NCI-H774 (cell line): ENCODE results near the gene PRKAG1.

ENCODE experiments used
- DNase-seq: peaks from one replicate; lab custom pipeline; 2025; lab: John Stamatoyannopoulos, UW

Gene PRKAG1

DNA sequence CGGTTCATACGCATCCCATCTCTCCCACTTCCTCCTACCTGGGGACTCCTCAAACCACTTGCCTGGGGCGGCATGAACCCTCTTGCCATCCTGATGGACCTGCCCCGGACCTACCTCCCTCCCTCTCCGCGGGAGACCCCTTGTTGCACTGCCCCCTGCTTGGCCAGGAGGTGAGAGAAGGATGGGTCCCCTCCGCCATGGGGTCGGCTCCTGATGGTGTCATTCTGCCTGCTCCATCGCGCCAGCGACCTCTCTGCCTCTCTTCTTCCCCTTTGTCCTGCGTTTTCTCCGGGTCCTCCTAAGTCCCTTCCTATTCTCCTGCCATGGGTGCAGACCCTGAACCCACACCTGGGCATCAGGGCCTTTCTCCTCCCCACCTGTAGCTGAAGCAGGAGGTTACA is 36.8 kb downstream of the PRKAG1 start:
- no peak for DNase-seq

DNA sequence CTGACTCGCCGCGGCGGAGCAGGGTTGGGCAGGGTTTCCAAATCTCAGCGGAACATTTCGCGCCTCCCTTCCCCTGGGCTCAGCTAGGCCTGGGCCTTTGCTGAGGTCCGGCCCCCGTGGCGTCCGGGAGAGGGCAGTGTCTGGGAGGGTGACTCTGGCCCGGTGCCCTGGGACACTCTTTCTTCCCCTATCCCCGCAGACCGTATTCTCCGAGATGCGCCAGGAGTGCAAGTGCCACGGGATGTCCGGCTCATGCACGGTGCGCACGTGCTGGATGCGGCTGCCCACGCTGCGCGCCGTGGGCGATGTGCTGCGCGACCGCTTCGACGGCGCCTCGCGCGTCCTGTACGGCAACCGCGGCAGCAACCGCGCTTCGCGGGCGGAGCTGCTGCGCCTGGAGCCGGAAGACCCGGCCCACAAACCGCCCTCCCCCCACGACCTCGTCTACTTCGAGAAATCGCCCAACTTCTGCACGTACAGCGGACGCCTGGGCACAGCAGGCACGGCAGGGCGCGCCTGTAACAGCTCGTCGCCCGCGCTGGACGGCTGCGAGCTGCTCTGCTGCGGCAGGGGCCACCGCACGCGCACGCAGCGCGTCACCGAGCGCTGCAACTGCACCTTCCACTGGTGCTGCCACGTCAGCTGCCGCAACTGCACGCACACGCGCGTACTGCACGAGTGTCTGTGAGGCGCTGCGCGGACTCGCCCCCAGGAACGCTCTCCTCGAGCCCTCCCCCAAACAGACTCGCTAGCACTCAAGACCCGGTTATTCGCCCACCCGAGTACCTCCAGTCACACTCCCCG is 37.4 kb downstream of the PRKAG1 start:
- no peak for DNase-seq

DNA sequence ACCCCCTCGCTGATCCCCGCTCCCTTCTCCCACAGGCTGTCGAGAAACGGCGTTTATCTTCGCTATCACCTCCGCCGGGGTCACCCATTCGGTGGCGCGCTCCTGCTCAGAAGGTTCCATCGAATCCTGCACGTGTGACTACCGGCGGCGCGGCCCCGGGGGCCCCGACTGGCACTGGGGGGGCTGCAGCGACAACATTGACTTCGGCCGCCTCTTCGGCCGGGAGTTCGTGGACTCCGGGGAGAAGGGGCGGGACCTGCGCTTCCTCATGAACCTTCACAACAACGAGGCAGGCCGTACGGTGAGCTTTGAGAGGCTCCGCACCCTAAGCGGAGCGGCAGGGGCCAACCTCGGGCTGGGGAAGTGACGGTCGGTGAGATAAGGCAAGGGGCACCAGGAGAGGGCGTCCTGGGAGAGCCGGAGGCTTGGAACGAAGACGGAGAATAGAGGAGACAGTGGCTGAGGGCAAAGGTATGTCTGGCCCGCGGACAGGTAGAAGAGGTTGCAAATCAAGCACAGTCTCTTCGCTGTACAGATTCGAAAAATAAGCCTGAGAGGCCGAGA is 38.1 kb downstream of the PRKAG1 start:
- no peak for DNase-seq

DNA sequence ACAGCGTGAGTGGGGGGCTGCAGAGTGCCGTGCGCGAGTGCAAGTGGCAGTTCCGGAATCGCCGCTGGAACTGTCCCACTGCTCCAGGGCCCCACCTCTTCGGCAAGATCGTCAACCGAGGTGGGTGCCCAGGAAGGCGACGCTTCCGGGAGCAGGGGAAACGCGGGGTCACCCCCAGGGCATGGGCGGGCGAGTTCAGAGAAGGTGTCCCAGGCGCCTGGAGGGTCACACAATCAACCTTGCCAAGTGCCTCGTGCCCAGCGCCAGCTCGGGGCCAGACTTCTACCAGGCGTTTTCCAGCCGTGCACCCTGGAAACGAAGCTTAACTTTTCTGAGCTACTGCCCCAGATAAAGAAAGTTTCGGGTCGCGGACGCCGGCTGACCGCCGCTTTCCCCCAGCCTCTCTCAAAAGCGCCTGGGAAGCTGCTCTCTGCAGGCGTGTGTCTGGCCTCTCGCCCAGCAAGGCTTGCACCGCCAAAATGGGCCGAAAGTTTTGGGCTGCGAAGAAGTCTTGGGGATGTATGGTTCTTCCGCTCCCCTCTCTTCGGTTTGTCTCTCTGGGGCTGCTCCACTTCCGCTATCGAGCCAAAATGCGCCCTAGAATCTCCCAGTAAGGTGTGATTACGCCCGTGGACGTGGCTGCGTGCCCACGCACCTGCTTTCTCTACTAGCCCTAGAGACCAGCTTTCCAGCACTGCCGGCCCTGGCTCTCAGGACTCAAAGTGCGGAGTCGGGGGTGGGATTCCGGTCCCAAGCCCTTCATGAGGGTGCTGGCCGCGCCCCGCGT is 38.8 kb downstream of the PRKAG1 start:
- DNase-seq: no peak

DNA sequence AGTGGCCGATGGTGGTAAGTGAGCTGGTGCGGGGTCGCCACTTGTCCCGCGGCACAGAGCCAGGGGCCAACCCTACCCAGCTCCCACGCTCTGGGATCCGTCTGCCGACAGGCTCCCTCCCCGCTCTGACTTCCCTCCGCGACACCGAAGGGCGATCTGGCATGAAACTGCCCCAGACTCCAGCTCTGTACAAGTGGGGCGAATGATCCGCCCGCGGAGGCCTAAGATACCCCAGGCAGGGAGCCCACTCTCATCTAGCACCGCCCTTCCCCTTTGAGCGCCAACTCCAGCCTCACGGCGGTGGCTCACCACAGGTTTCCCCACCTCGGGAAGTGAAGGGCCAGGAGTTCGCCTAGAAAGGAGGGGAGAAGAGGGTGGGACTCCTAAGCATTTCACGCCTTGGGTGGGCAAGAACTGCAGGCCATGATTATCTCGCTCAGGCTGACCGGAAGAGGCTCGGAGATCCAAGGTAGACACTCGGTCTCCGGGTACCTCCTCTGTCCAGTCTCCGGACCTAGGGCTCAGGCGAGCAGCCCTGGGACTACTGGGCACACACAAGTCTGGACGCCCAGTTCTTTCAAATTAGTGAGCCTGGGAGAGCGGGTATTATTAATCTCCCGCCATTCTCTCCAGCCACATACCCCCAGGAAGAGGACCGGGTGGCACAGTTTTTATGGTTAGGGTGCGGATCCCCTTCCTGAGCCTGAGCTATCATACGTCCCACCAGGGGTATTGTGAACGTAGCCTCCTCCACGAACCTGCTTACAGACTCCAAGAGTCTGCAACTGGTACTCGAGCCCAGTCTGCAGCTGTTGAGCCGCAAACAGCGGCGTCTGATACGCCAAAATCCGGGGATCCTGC is 39.6 kb downstream of the PRKAG1 start:
- DNase-seq: no peak

DNA sequence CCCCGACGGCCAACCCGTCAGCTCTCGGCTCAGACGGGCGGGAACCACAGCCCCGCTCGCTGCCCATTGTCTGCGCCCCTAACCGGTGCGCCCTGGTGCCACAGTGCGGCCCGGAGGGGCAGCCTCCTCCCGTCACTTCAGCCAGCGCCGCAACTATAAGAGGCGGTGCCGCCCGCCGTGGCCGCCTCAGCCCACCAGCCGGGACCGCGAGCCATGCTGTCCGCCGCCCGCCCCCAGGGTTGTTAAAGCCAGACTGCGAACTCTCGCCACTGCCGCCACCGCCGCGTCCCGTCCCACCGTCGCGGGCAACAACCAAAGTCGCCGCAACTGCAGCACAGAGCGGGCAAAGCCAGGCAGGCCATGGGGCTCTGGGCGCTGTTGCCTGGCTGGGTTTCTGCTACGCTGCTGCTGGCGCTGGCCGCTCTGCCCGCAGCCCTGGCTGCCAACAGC is 40.3 kb downstream of the PRKAG1 start, which contains the start of gene WNT1:
WNT1 (plus strand) TSS at position 32 of the 450 bp plus-strand sequence; CDS start at position 361, 329 bp downstream.
- no peak for DNase-seq

DNA sequence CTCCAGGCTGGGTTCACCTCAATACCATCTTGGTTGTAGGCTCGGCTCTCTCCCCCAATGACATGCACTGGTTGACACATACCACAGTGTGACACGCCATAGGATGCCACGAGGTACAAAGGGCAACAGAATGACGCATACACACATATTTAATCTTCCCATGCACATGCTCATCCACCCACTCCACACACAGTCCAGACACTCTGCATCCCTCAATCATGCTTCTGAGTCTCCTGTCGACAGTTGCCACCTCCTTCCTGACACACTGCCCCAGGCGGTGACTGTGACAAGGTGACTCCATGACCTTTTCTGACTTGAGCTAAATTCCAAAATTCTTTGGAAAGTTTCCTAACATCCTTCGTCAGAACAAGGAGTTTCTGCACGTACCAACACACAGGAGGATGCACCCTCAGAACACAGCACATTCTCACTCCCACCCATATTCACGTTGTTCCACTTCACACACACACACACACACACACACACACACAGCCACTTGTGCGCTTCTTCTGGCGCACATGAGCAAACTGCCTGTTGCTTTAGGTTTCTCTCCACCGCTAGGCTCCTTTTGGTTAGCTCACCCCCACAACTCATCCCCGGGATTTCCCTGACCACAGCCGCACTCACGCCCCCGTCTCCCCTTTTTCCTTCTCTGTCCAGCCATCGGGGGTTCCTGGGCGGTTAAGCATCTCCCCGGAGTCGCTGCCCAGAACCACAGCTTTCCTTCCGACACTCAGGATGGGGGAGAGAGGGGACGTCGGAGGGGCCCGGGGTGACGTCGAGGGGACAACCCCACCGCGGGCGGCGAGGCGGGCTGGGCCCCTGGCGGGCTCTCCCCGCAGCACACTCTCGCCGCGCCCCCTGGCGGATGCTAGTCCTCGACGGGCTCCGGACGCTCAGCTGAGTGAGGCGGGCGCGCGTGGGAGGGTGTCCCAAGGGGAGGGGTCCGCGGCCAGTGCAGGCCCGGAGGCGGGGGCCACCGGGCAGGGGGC is 41.0 kb downstream of the PRKAG1 start:
- peak; percentile 16 for DNase-seq

DNA sequence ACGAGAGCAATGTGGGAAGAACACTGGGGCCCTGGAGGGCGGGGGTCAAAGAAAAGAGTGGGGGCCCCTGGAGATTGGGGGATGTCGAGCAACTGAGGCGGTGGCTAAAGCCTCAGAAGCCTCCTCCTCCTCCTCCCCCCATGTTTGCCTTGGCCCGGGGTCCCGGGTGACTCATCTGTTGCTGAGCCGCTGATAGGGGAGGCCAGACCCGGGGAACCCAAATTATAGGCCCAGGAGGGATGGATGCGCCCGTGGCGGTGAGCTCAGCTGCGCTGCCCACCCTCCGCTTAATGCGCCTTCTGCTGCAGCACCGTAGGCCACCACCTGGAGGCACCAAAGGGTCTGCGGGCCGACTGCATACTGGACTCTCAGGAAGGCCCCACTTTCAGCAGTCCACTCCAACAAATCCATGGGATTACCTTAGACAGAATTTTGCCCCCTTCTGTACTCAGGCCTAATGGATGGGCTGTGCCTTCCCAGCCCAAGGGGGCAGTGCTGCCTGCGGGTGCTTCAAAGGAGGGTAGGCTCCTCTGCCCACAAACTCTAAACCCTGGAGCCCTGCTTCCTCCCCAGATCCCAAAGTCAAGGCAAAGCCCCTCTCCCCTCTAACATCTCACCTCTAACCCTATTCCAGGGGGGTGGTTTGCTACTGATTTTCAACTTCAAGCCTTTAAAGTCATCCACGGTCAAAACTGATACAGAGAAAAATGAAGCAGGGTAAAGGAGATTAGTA is 44.5 kb downstream of the PRKAG1 start:
- no peak for DNase-seq

DNA sequence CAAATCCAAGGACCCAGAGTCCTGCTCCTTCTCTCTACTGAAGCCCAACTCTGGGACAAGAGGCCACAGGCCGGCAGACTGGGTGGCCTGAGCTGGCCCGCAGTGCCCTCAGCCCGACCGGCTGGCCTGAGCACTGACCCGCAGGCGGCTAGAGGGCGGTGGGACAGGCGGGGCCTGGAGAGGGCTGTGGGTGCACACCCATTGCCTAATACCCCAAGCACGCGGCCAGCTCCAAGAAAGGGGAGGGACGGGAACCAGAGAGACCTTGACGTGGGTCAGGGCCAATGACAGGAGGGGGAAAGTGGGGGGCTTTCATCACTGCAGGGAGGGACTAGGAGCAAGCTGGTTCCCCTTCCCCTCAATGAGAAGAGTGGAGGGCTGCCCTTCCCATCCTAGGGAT is 45.0 kb downstream of the PRKAG1 start:
- DNase-seq: no peak

DNA sequence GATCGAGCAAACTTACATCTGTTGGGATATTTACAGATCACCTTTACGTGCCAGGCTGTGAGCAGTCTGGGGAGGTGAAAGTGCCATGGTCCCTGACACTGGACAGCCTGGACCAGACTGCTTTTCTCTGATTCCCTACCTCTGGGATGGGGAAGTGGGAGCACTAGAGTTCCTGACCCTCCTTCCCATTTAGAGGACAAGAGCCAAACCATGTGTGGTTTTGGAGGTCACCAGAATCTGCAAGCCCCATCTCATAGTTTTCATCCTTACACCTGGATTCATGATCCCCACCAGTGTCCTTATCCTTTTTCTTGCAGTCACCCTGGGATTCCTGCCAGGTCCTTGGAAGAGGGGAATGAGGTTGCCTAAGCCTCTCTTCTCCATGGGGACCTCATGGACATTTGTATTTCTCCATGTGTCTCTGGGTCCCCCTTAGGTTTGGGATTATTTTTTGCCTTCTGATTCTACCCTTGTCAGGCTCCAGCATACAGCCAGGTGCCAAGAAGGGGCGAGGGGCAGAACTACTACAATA is 45.6 kb downstream of the PRKAG1 start:
- DNase-seq: no peak

DNA sequence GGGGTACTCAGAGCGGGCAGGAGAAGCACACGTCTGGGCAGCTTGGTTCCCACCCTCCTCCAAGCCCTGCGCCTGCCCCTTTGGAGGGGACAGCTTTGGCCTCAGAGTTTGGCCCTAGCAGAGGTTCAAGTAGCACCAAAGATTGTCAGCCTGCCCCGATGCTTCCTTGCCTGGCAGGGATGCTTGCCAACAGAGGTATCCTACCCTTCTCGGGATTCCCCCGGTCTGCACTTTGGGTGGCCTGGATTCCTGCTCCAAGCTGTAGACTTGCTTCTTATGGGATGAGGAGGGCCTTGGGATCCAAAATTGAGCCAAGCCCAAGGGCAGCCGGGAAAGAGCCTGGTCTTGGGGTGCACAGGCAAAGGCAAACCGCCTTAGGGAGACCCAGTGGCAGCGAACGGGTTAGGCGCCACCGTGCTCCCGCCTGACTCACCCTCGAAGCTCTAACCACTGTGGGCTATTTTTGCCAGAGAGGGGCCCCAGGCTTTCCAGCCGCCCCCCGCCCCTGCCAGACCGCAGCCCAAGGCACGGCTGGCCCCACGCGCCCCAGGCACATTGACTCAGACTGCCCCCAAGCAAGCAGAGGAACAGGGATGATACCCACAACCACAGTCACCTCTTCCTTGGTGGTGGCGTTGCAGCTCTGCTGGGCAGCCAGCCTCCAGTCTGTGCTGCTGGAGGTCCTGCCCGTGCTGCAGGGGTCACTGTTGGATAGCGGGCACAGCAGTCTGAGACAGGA is 46.2 kb downstream of the PRKAG1 start:
- DNase-seq: no peak

DNA sequence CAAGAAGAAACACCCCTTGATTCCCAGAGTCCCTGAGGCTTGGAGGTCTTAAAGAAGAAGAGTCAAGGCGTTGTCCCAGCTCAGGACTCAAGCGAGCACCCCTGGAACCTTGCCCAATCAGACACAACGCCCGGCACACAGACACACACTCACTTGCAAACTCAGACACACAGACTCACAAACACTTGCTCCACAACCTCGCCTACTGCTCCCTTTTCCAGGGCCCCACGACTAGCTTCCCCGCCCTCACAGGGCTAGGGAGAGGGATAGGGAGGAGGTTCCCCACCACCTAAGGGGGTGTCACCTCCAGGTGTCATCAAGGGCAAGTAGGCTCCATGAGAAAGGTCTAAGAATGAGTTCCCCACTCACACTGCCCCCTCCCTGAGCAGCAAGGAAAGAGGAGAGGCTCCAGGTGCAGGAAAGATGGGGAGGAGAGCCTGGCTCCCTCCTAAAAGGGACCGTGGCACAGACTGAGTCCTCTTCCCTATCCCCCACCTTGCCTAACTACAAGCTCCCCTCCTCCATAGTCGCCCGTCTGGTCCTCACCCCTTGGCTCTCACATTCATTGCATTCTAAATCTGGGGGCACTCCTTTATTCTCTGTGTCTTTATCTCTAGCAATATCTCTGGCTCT is 47.8 kb downstream of the PRKAG1 start:
- DNase-seq: no peak

DNA sequence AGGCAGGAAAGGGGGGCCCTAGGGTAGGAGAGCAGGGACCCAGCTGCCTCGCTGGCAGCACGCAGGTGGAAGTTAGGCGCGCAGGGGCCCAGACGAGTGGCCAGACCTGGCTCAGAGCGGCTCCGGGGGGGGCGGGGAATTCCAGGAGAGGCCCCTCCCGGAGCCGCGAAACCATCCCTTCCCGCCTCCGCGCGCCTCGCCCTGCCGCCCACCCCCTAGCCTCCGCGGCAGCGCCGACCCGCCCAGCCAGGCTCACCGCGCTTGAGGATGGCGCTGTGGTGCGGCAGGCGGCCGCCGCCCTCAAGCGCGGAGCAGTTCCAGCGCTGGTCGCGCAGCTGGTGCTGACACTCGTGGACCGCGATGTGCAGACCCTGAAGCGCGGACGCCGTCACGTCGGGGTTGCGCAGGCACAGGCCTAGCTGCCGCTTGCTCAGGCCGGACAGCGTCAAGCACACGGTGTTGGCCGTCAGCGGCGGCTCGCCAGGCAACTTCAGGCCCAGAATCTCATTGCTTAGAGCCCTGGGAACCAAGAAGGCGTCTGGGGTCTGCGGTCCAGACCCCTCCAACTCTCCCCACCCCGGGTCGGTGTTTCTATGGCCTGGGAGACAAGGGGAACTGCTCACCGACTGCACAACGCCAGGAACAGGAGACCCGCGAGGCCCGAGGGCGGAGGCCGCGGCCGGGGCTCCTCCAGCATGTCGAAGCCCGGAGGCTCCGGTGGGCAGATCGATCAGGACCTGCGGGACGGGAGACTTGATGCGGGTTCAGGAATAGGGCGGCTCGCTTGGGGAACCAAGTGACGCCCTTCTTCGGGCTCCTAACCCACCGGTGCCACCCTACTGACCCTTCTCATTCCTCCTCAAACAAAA is 48.5 kb downstream of the PRKAG1 start:
- no peak for DNase-seq

DNA sequence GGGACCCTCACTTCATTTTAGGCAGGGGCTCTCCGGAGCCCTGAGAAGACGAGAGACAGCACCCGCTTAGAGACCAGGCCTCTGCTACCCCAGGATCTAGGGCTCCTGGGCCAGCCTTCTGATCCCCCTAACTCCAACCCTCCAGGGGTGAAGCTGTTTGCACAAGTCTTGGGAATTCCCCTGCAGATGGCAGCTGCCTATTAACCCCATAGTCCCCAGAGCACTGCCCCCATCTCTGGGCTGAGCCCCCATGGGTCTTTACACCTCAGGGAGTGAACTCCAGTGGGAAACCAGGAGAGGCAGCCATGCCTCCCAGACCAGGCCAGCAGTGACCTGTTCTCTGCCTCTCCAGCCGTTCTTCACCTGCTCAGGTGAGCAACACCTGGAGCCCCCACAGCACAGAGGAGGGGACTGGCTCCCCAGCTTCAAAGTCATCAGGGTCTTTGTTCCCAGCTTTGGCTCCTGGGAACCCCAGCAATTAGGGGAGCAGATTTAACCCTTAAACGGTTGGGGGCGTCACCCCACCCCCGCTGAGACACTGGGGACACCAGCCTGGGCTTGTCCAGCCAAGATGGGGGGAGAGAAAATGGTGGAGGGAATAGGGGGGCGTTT is 49.3 kb downstream of the PRKAG1 start:
- DNase-seq: no peak

DNA sequence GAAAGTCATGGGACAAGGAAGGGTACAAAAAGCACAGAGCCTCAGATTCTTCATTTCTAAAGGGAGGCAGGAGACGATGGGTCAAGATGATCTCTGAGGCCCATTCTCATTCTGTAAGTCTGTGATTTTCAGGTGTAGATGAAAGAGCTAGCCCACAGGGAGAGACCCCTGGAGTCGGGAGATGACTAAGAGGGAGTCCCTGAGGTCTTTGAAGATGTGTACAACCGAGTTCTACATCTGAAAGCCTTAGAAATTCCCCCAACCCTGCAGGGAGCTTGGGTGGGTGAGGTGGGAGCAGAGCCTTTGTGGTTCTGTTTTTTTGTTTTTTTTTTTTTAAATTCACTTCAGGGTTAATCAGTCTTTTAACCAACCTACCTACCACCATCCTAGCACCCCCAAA is 50.1 kb downstream of the PRKAG1 start:
- DNase-seq: no peak

DNA sequence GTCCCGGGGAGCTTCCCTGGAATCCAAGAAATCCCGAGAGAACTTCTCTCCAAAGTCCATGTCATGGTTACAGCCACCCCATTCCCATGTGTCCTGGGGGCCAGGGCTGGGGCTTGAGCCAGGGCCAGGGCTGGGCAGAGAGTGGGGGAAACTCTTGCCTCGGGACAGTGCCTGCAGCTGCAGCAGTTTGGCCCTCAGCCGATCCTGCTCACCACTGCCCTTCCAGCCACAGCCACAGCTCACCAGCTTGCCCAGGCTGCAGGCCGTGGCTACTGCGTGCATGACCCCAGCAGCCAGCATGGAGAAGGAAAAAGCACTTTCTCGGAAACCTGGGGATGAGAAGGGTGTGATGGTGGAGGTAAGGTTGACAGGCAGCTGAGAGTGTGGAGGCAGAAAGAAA is 50.6 kb downstream of the PRKAG1 start:
- no peak for DNase-seq
